GM04504 (cell line): ENCODE results near the gene SLC6A9.

Experiments used
- DNase-seq: peaks from one replicate; pipeline ENCODE4 v3.0.0-alpha.2; 2012; ENCODE audit warnings: low read depth

The SLC6A9 gene

DNA sequence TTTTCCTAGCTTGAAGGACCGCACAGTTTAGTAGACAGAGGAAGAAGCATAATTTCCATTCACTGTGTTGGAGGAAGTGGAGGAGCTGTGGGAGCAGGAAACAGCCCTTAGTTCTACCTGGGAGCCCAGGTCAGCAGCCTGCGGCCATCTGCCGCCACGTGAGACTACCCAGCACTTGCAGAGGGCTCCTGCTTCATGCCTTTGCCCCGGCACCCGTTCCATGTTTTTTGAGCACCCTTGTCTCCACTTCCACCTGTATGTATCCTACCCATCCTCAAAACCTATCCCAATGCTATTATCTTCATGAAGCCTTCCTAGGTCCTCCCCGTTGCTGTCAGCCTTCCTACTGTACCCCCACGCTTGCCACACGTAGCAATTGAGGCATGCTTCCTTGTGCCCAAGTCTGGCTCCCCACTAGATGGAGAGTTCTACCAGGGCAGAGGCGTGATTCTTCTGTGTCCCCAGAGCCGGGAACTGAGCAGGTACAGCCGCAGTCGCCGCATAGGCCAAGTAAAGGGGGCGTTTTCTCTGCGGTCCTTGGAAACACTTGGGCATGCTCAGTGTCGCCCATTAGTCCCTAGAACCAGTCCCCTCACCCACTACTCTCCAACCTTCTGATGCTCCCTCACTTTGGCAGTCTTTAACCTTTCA, 1.9 kb downstream of the SLC6A9 start:
- no peak for DNase-seq

DNA sequence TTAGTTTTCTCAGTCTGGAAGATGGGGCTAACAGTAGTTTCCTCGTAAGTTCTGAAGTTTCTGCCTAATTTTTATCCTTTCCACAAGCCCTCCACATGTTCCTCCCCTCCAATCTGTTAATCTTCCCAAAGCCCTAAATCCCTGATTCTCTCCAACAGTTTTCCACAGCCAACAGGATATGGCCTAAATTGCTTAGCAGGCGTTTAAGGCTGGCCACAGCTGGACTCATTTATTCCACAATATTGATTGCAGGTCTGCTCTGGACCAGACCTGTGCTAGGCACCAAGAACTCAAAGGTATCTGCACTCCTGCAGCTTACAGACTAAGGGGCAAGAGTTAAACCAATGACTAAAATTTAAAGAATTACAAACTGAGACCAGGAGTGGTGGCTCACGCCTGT, 3.9 kb downstream of the SLC6A9 start:
- DNase-seq, result no peak

DNA sequence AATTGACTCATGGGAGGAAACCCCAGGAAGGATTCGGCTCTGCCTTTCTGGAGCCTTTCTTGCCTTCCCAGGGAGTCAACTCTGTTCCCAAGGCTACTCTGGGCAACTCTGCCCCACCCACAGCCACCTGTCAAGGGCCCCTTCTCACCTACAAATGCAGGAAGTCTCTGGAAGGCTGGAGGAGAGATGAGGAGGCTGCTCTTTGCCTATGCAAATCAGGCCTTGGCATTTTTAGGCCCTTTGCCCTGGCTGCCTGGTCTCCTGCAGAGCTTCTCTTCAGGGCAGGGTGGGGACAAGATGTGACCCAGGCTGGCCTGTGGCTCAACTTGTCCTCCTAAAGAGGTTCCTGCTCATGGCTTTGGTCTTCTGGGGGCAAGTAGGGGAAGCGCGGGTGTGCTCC, 5.4 kb downstream of the SLC6A9 start:
- DNase-seq, result no peak

DNA sequence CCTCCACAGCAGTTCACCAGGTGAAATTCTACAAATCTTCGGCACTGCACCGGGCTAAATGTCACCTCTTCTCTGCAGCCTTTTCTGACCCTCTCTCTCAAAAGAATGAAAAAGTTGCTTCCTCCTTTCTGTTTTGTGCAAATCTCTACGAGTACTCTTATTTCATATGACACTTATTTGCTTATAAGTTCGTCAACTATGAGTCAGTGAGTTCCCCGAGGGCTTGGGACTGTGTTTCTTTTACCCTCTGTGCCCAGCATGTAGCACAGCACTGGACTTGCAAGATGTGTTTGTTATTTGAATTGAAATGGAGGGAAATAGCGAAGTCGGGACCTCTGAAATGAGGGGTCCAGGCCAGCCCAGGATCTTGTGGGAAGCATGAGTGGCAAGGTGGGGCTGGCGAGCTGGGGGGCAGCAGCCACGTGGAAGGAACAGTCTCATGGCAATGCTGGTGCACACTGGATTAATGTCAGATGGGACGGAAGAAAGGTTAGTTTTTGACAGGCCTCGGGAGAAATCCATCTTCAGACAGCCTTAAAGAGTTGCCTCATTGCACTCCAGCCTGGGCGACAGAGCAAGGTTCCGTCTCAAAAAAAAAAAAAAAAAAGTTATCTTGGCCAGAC, 6.2 kb downstream of the SLC6A9 start:
- DNase-seq, result no peak

DNA sequence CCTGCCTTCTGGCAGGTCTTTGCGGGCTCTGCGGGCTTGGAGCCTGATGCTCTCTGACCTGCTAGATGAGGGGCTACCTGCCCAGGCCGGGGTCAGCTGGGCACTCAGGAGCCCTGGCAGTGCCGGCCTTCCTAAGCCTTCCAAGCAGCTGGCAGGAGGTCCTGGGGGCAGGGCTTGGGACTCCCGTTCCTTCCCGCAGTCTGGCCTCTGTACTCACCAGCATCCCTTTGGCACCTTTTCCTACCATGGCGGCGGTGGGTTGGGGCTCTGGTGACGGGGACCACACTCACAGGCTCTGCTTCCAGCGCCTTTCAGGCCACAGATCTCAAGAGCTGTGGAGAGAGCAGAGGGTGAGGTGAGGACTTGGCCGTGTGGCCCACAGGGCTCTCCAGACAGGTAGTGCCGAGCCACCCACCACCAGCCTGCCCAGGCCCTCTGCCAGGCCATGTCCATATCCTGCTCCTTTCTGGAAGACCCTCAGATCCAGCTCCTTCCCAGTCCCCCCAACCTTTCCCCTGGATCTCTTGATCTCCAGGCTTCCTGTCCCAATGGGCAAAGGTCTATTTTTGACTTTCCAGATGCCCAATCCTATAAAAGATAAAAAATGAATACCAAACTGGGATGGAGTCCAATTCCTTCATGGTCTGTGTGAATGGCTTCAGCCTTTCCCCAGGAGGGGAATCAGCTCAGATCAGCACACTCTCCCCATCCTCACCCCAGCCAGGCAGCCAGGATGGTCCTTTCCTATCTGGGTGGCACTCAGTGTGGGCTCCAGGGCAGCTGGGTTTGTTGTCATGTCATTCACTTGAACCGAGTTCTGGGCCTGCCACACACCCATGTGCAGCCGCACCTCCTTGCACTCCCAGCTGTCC, 7.0 kb downstream of the SLC6A9 start:
- no peak for DNase-seq

DNA sequence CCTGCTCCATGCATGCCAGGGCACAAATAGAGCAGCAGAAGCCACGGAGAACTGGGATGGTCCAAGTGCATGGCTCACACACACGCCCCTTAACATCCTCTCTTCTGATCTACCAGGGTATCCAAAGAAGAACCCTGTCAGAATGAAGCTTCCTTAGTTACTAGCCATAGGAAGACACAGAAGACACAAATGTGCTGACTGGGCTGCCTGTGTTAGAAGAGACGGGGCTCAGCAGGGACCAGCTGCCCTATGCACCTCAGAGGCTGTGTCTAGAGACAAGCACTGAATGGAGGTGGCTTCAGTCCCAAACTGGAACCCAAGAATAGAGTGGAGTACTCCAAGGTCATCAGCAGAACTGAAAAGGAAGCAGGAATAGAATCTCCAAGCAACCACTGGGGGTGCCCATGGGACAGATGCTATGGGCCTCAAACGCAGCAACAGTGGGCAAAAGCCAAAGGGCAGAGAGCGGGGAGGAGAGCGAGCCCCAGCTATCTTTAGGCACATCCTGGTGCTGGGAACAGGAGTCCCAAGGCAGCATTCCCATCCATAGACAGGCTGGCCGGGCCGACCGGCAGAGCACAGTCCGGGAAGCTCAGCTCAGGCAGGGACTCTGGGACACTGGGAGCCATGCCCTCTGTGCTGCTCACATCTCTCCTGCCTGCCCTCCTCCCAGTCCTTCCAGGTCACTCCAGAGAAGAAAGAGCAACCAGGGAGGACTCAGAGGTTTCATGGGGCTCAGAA, 9.5 kb downstream of the SLC6A9 start:
- DNase-seq, result no peak

DNA sequence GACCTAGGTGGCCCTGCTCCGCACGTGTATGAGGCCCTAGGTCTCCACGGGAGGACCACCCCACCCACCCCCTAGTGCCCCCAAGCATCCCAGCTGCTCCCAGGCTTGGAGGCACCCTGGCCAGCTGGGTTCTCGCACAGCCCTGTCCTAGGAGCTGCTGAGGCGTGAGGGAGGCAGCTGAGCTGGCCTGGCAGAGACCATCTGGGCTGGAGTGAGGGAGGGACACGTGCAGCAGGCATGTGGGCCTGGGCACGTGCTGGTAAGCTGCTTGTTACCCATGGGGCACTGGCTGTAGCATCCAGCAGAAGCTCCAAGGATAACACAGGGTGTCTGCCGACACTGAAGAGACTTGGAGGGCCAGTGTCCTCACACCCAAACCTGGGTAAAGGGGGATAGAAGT, 10.1 kb downstream of the SLC6A9 start:
- DNase-seq, result no peak

DNA sequence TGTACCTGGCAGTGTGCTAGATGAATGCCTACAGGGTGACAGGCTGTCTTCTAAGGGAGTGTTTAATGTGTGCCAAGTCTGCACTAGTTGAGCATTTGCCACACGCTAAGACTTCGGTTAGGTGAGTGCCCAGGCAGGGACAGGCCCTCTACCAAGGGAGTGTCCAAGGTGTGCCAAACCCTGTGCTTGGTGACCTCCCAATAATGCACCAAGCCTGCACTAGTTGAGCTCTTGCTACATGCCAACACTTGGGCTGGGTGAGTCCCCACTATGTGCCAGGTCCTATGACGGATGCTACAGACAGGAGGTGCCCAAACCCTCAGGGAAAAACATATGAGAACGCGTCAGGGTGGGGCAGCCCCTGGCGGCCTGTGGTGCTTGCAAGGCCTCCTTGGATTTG, 10.8 kb downstream of the SLC6A9 start:
- DNase-seq, result no peak

DNA sequence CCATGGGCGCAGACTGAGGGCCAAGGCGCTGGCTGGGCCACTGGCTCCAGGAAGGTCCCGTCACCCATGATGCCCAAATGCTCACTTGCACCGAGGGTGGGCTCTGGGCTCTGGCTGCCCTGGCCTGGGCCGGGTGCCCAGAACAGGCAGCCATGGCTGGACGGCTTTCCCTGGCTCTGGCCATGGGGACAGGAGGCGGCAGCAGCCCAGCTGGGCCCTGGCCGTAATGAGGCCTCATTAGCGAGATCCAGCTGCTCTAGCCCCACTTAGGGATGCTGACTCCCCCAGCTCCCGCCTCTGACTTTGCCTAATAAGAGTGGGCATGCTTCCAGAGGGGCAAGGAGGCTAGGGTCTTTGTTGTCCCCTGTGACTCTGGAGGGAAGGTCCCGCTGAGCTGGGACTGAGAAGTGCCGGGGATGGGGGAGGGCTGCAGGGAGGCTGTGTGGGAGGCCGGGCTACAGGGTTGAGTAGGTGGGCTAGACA, 11.8 kb downstream of the SLC6A9 start:
- no peak for DNase-seq

DNA sequence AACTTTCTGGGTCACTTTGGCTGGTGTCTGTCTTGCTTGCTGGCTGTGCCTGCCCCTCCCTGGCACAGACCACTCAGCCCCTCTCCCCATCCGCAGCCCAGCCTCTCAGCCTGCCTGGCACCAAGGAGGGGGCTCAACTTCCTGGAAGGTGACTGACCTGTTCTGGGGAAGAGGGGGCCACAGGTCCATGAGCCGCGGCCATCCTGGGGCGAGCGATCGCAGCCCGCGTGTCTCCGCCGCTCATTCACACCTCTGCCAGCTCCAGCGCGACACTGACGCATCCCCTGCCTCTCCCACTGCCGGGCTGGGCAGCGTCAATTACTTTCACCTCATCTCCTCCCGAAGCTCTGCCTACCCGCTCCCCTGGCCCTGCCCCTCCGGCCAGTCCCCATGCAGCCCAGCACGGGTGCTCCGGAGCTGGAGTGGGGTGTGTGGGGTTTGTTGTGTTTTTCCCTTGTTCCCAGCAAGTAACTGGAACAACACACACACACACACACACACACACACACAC, 14.3 kb downstream of the SLC6A9 start:
- DNase-seq, result no peak

DNA sequence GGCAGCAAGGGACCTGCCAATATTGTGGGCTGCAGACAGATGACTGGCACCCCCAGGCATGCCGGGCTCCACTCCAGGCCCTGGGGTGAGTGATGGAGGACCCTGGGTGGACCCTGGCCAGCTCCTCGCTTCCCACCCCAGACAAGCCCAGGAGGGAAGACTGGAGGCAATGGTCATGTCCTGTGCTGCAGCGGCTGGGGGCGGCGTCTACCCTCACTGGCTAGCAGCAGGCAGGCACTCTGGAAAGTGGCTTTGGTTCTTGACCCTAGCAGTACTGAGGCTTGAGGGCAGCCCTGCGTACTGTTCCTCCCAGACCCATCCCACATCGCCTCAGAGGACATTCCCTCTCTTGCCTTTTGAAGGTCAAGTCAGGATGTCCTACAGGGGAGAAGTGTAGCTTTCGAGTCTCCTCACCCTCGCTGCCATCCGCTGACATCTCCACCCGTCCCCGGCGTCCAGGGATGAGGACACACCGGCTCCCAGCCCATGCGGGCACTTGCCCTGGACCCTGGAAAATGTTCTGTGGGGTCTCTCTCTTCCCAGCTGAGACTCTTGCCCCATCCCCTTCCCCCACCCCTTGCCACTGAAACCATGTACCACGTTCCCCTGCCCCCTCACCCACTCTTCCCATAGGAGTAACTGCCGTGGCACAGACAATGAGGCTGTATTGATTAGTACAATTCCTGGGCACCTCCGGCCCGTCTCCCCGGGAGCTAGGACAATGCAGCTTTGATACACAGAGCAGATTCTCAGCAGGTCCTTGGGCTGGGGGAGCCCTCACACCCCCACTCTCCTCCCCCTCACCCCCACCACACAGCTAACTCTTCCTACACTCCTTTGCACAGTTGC, 15.0 kb downstream of the SLC6A9 start:
- no peak for DNase-seq

DNA sequence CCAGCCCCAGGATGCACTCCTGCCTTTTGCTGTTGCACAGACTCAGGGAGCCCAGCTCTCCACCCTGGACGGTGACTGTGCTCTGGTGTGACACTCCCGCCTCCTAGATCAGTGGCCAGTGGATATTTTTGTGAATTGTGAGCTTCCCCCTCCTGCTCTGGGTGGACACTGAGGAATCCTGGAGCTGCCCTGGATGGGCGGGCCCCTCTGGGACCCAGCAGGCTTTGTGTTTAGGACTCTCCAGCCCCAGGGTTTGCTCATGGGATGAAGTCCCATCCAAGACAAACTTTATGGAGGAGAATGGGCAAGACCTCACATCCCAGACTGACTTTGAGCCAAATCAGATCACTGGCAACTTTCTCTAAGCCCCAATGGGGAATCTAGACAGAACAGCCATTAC, 16.1 kb downstream of the SLC6A9 start:
- DNase-seq, result no peak

DNA sequence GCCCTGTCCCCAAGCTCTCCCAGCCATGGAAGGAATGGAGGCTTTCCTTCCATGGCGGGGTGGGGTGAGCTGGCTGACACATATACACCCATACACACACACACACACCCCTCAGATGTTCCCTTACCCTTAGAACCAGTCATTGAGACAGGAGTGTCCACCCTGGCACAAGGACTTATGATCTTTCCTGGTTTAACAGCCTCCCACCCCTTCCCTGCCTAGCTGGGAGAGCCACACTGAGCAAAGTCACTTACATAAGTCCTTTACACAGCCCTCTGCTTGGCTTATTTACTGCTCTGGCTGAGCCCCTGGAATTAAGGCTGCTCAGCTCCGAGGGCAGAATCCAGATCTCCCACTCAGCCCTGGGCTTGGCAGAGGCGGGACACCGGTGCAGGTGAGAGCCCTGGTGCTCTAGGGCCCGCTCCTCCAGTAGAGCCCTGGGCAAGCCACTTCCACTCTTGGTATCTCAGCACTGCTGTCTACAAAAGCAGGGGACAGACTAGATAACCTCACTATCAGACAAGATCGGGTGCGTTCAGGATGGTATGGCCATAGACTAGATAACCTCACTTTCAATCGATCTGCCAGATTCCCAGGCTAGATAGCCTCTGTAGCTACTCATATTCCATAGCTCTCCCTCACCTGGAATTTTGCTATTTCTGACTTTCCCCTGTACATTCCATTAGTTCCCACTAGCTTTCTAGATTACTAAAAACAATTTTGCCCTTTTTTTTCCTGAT, 16.7 kb downstream of the SLC6A9 start:
- DNase-seq, result no peak

DNA sequence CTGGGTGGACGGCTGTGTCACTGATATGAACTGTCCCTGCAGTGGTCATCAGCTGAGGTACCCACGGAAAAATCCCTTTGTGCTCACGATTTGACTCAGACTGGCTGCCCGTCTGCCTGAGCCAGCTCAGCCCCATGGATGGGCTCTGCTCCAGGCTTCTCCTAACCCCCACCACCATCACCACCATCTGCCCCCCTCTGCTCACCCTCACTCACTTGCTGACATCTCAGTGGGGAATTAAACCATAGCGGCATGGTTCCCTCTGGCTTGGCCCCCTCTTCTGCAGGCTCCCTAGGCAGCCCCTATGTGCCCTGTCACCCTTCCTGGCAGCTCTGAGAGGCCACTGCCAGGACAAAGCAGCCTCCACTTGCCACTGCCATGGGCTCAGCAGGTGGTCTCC, 17.3 kb downstream of the SLC6A9 start:
- DNase-seq, result no peak

DNA sequence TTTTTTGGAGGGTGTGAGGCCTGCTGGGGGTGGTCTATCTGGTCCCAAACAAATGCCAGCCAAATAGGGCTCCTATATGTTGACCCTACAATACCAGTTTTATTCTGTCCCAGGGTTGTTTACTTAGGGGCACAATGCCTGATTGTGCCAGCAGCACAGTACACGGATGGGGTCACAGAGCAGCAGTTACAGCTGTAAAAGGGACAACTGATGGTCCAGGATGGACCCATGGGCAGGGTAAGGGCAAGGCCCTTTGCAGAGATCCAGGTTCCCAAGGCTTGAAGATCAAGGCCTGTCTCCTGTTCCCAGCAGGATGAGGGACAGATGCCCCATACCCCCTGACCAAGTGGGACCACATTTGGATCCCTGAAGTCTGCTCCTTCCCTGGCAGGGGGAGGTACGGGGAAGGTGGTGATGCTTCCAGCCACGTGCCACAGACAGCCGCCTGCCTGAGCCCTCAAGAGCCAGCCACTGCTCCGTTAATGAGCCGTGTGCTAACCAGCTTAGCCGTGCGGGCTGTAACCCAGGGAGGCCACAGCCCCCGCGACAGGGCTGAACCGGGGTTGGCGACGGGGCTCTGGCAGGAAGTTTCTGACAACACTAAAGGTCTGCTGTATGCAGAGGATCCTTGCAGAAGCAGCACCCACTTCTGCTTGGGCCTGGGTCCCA, 18.2 kb downstream of the SLC6A9 start:
- no peak for DNase-seq

DNA sequence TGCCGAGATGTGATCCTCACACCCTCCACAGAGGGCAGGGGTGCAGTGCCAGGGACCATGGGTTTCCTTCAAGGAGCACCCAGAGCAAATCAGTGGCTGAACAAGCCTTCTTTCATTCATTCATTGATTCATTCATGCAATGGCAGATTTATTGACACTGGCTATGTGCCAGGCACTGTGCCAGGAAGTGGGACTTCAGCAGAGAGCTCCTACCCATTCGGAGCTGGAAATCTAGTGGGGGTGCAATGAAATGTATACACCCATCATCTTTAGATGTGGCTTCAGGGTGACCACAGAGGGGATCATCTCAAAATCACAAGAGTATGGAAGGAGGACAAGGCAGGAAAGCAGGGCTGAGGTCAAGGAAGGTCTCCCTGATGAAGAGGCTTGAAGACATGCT, 18.9 kb downstream of the SLC6A9 start:
- no peak for DNase-seq

DNA sequence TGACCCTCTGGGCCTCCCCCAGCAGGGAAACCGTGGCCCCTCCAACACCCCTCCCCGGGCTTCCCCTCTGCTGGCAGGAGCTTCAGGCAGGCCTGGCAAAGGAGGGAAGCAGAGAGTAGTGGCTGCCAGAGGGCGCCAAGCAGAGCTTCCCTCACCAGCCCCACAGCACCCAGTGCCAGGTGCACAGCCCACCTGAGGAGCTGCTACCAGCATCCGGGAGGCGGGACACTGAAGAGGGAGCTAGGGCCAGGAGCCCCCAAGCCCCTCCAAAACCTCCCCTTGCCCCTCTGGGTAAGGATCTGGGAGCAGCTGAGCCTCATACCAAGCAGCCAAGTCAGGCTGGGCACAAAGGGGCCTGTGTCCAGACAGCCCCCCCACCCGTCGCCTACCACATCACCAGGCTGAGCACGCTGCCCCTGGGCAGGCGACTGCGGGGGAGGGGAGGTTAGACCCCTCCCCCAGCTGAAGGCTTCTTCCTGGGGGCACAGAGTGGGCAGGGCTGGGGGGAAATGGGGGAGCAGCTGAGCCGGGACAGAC, 20.3 kb downstream of the SLC6A9 start:
- DNase-seq, result no peak

DNA sequence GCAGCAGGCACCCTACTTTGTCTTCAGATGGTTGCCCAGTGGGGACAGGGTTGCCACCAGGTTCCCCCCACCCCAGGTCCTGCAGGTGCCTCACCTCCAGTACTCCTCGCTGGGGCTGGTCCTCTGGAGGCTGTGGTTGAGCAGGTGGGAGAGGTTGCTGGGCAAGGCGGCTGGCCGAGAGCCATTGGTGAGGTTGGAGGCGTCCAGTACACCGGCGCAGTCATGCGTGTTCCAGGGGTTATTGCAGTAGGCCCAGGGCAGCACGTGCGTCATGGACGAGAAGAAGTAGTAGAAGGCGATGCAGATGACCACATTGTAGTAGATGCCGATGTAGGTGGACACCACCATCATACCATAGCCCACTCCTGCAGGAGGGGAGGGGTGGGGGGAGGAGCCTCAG, 23.0 kb downstream of the SLC6A9 start:
- DNase-seq, result no peak

DNA sequence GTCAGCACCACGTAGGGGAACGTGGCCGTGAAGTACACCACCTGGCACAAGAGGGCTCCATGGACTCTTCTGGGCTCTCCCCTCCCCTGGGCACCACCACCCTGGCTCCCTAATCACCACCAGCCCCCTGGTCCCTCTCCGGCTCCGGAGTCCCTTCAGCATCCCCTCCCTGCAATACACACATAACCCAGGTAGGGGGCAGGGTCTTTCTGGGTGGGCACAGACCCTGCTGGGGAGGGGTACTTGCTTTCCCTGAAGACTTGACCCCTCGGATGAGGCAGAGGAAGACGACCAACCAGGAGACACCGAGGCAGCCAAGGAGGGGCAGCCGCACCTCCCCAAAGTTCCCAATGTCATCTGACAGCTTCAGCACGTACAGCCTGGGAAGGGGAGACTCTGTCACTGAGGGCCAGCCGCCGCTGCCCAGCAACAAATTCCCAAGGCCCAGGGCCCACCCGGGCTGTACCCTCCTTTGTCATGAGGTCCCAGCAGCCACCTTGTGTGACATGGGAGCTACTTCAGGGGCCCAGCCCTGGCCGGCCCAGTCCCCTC, 28.6 kb downstream of the SLC6A9 start:
- no peak for DNase-seq
